PC-9 (cell line): ENCODE data around the gene CNTNAP2. TPM values are rescaled to one million over a fixed set of nuclear protein-coding genes. Genes with fewer than 3 reads are reported as not detected.

Experiments used
- BruUV-seq: library from RNA; stranded (reverse); fragments of 400-500 nt; replicated peaks from 2 replicates; lab custom pipeline; 2021; lab: Mats Ljungman, UMichigan
- CTCF ChIA-PET: fragments of 300-600 bp; sonication (Branson Sonifier 250); formaldehyde crosslinking; loops from one replicate; lab custom pipeline; 2022; ENCODE audit warnings: antibody characterized with exemption; lab: Charles Lee
- POLR2A ChIA-PET: fragments of 300-600 bp; sonication (Branson Sonifier 250); formaldehyde crosslinking; loops from one replicate; lab custom pipeline; 2022; ENCODE audit warnings: antibody characterized with exemption; ENCODE audit not compliant: unreplicated experiment; lab: Charles Lee
- DNase-seq, 2 experiments: peaks; one replicate each; pipeline versions ENCODE4 v3.0.0 to v3.0.0-alpha.2; 2015 to 2022; ENCODE audit warnings: mixed read lengths in 1 of 2
- H2AFZ ChIP-seq: fragments of 200-600 bp; sonication (generic); 2 replicates; pipeline ENCODE4 v1.8.1; 2017; ENCODE audit warnings: antibody characterized with exemption
- H3F3A ChIP-seq: fragments of 200-600 bp; sonication (generic); 2 replicates; pipeline ENCODE4 v1.8.1; 2017; ENCODE audit warnings: antibody characterized with exemption, mild to moderate bottlenecking, low read depth; ENCODE audit not compliant: insufficient read depth
- H3K27ac ChIP-seq: fragments of 200-600 bp; sonication (generic); 2 replicates; pipeline ENCODE4 v1.6.1; 2016; ENCODE audit warnings: mixed run types
- H3K27me3 ChIP-seq: fragments of 200-600 bp; sonication (generic); 2 replicates; pipeline ENCODE4 v1.6.1; 2016; ENCODE audit warnings: low read depth, mixed run types; ENCODE audit not compliant: insufficient read depth
- H3K36me3 ChIP-seq: fragments of 200-600 bp; sonication (generic); 2 replicates; pipeline ENCODE4 v1.6.1; 2016; ENCODE audit warnings: low read depth, mixed run types
- H3K4me1 ChIP-seq: fragments of 200-600 bp; sonication (generic); replicated peaks from 2 replicates; pipeline ENCODE4 v1.6.1; 2016; ENCODE audit warnings: mixed run types; ENCODE audit not compliant: insufficient read depth
- H3K4me2 ChIP-seq: fragments of 200-600 bp; sonication (generic); 2 replicates; pipeline ENCODE4 v1.6.1; 2017; ENCODE audit warnings: mixed run types
- H3K4me3 ChIP-seq: fragments of 200-600 bp; sonication (generic); 2 replicates; pipeline ENCODE4 v1.6.1; 2016; ENCODE audit warnings: mixed run types
- H3K79me2 ChIP-seq: fragments of 200-600 bp; sonication (generic); 2 replicates; pipeline ENCODE4 v1.6.1; 2017; ENCODE audit warnings: low read depth, mixed run types
- H3K9me2 ChIP-seq: fragments of 200-600 bp; sonication (generic); 2 replicates; pipeline ENCODE4 v1.8.1; 2017; ENCODE audit warnings: mild to moderate bottlenecking; ENCODE audit not compliant: insufficient read depth
- H3K9me3 ChIP-seq: fragments of 200-600 bp; sonication (generic); 2 replicates; pipeline ENCODE4 v1.8.1; 2016; ENCODE audit warnings: low read depth; ENCODE audit not compliant: insufficient read depth
- H4K20me1 ChIP-seq: fragments of 200-600 bp; sonication (generic); 2 replicates; pipeline ENCODE4 v1.8.1; 2017; ENCODE audit not compliant: insufficient read depth
- EZH2 ChIP-seq: fragments of 200-600 bp; sonication (generic); IDR thresholded peaks from 2 replicates; pipeline ENCODE4 v1.8.0; 2017; ENCODE audit warnings: antibody characterized with exemption, low read depth
- intact Hi-C: fragments of 100-400 bp; cut with micrococcal nuclease; formaldehyde crosslinking; loops from one replicate; pipeline ENCODE4 v1.10.0; 2022; ENCODE audit not compliant: unreplicated experiment
- total RNA-seq: library from RNA; stranded (reverse); gene quantifications from 2 replicates; pipeline ENCODE4 v1.2.3, GENCODE V29; 2021
- TF ChIP-seq, protein P1 (sequence below): fragments of 200-600 bp; sonication (generic); conservative IDR thresholded peaks from 2 replicates; pipeline ENCODE4 v1.6.1; 2017; ENCODE audit warnings: mixed run types, antibody characterized with exemption, mild to moderate bottlenecking, moderate library complexity

The CNTNAP2 gene
- total RNA-seq, 1 experiment from 2014 or later: not detected

DNA sequence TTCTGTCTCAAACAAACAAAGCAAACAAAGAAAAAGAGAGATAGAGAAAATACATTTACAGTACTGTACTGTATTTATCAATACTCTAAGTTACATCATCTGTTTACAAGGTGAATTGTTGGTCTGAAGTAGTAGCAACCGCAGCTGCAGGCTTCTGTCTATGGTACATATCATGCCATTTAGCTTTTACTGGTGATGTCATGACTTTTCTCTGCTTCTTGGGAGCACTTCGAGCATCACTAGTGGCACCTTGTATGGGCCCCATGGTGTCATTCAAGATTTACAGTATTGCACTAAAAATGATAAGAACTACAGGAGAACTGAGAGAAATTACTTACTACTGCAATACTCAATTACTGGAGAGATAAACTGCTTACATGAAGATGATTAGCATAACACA lies 826.9 kb downstream of the CNTNAP2 start:
- Histone ChIP-seq H3K9me2 (no peaks in the 10 kb centered on the region), H4K20me1 (no peaks in the 10 kb centered on the region), H3K27ac (no peak overlapping the region), H3K4me2 (no peak overlapping the region), H3F3A (no peaks in the 10 kb centered on the region), H3K4me3 (no peak overlapping the region), H3K27me3 (0 out of 2 replicates have a peak, but pooled peaks cover 4% of the 10 kb centered on the region), H3K79me2 (no peaks in the 10 kb centered on the region), H2AFZ (no peak overlapping the region), H3K36me3 (no peaks in the 10 kb centered on the region), H3K4me1 (no peaks in the 10 kb centered on the region), H3K9me3 (no peaks in the 10 kb centered on the region)
- no peak for DNase-seq
- CTCF ChIA-PET: no interaction called here
- BruUV-seq: no TSS peak
- TF ChIP-seq EZH2: no peak
- TF ChIP-seq, protein P1, sequence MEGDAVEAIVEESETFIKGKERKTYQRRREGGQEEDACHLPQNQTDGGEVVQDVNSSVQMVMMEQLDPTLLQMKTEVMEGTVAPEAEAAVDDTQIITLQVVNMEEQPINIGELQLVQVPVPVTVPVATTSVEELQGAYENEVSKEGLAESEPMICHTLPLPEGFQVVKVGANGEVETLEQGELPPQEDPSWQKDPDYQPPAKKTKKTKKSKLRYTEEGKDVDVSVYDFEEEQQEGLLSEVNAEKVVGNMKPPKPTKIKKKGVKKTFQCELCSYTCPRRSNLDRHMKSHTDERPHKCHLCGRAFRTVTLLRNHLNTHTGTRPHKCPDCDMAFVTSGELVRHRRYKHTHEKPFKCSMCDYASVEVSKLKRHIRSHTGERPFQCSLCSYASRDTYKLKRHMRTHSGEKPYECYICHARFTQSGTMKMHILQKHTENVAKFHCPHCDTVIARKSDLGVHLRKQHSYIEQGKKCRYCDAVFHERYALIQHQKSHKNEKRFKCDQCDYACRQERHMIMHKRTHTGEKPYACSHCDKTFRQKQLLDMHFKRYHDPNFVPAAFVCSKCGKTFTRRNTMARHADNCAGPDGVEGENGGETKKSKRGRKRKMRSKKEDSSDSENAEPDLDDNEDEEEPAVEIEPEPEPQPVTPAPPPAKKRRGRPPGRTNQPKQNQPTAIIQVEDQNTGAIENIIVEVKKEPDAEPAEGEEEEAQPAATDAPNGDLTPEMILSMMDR: no peak
- POLR2A ChIA-PET: no interaction called here
- intact Hi-C loops: no loop called here

- BruUV-seq: no TSS peak
- Histone ChIP-seq H2AFZ (no peak overlapping the region), H3K79me2 (no peaks in the 10 kb centered on the region), H3K4me2 (no peak overlapping the region), H3K9me2 (no peaks in the 10 kb centered on the region), H3K4me1 (no peaks in the 10 kb centered on the region), H3K27ac (no peak overlapping the region), H4K20me1 (no peaks in the 10 kb centered on the region), H3K36me3 (no peaks in the 10 kb centered on the region), H3K9me3 (no peaks in the 10 kb centered on the region), H3K27me3 (no peaks in the 10 kb centered on the region), H3K4me3 (no peak overlapping the region), H3F3A (no peaks in the 10 kb centered on the region)
- no peak for DNase-seq
- no peak for TF ChIP-seq EZH2
- TF ChIP-seq, protein P1: no peak
- POLR2A ChIA-PET: no interaction called here
- intact Hi-C loops: no loop called here
- CTCF ChIA-PET: no interaction called here
These were observed 832.1 kb downstream of the CNTNAP2 start for GRCh38 chr7:146948703-146949102.

GRCh38 chr7:146956321-146956720 lies 839.7 kb downstream of the CNTNAP2 start:
- Histone ChIP-seq H3K36me3 (no peaks in the 10 kb centered on the region), H3K79me2 (no peaks in the 10 kb centered on the region), H3K4me3 (no peak overlapping the region), H3K27me3 (no peaks in the 10 kb centered on the region), H2AFZ (no peak overlapping the region), H4K20me1 (no peaks in the 10 kb centered on the region), H3F3A (no peaks in the 10 kb centered on the region), H3K9me3 (no peaks in the 10 kb centered on the region), H3K27ac (no peak overlapping the region), H3K4me2 (no peak overlapping the region), H3K4me1 (no peaks in the 10 kb centered on the region), H3K9me2 (no peaks in the 10 kb centered on the region)
- ChIA-PET CTCF (no interaction called here), POLR2A (no interaction called here)
- no peak for DNase-seq
- no TSS peak for BruUV-seq
- intact Hi-C loops: no loop called here
- TF ChIP-seq, protein P1: no peak
- TF ChIP-seq EZH2: no peak
